Fibroblast of lung (primary cell): ENCODE measurements around the gene RPH3AL.

ENCODE experiments used
- CTCF ChIP-seq, 2 donors: IDR thresholded peaks in 1 of 2; conservative IDR thresholded peaks in 1 of 2; 1 replicate in 1 of 2; 2 replicates in 1 of 2; pipeline ENCODE4 v1.5.1; 2011 to 2012; ENCODE audit warnings: low read length in 2 of 2, control low read depth in 1 of 2, inconsistent platforms in 1 of 2, low read depth in 1 of 2, mild to moderate bottlenecking in 1 of 2
- EZH2 ChIP-seq: IDR thresholded peaks from 2 replicates; pipeline ENCODE4 v1.5.1; 2012; ENCODE audit warnings: low read length, control low read depth, mild to moderate bottlenecking; ENCODE audit errors: missing control alignments

- no peak for TF ChIP-seq CTCF (conservative IDR thresholded peaks at IDR 0.05 in 1 of 2, IDR thresholded peaks at IDR 0.05 in 1 of 2; ENCODE audit: low read depth in 1 of 2, low read length in 2 of 2)
- no peak for TF ChIP-seq EZH2
Observed at GRCh38 chr17:364308-364707, 11.7 kb upstream of the RPH3AL start.
